AG10803 (cell line): ENCODE measurements around the gene R3HDML.

Experiments
- DNase-seq: peaks from one replicate; pipeline ENCODE4 v3.0.0; 2010; ENCODE audit warnings: low read depth
- H3K4me3 ChIP-seq: 2 replicates; pipeline ENCODE4 v1.5.1; 2011; ENCODE audit warnings: mild to moderate bottlenecking, low read length, control low read depth
- CTCF ChIP-seq: conservative IDR thresholded peaks from 2 replicates; pipeline ENCODE4 v1.5.1; 2011; ENCODE audit warnings: mild to moderate bottlenecking, low read length, control low read depth, inconsistent platforms

R3HDML gene

GRCh38 chr20:44331201-44331600 is 5.6 kb upstream of the R3HDML start:
- DNase-seq, result no peak
- no peak overlapping the region for H3K4me3 ChIP-seq
- TF ChIP-seq CTCF, result no peak

- DNase-seq, result no peak
- H3K4me3 ChIP-seq, result no peak overlapping the region
- TF ChIP-seq CTCF, result no peak
Observed at GRCh38 chr20:44334306-44334705, 2.5 kb upstream of the R3HDML start.

- no peak for TF ChIP-seq CTCF
- H3K4me3 ChIP-seq, result no peak overlapping the region
- DNase-seq, result no peak
Observed at GRCh38 chr20:44334709-44335108, 2.1 kb upstream of the R3HDML start.

GRCh38 chr20:44335675-44336074 is 1.2 kb upstream of the R3HDML start:
- H3K4me3 ChIP-seq, result no peak overlapping the region
- TF ChIP-seq CTCF, result no peak
- DNase-seq, result no peak

GRCh38 chr20:44336086-44336485 is 757 bp upstream of the R3HDML start:
- no peak overlapping the region for H3K4me3 ChIP-seq
- DNase-seq, result no peak
- no peak for TF ChIP-seq CTCF

- no peak for TF ChIP-seq CTCF
- no peak overlapping the region for H3K4me3 ChIP-seq
- no peak for DNase-seq
Observed at GRCh38 chr20:44342248-44342647, 5.4 kb downstream of the R3HDML start.

GRCh38 chr20:44343162-44343675 is 6.4 kb downstream of the R3HDML start:
- no peak for TF ChIP-seq CTCF
- H3K4me3 ChIP-seq, result no peak overlapping the region
- no peak for DNase-seq
